ACC112 (cell line): Measurements from ENCODE around the gene CEP290.

Experiments used
- H2AFZ ChIP-seq: fragments of 200-600 bp; sonication (generic); one replicate; pipeline ENCODE4 v1.6.0; 2017; ENCODE audit warnings: antibody characterized with exemption, low read length; ENCODE audit not compliant: unreplicated experiment
- H3K27ac ChIP-seq: fragments of 200-600 bp; sonication (generic); 2 replicates; pipeline ENCODE4 v1.5.1; 2014; ENCODE audit warnings: low read depth, mild to moderate bottlenecking, antibody characterized with exemption, low read length, moderate library complexity
- H3K27me3 ChIP-seq: fragments of 200-600 bp; sonication (generic); 2 replicates; pipeline ENCODE4 v1.6.1; 2014; ENCODE audit warnings: mild to moderate bottlenecking, antibody characterized with exemption, low read length, moderate library complexity, mixed read lengths; ENCODE audit not compliant: insufficient read depth
- H3K36me3 ChIP-seq: fragments of 200-600 bp; sonication (generic); 2 replicates; pipeline ENCODE4 v1.6.1; 2016; ENCODE audit warnings: mild to moderate bottlenecking, antibody characterized with exemption, low read length, moderate library complexity, mixed read lengths; ENCODE audit not compliant: insufficient read depth
- H3K4me1 ChIP-seq: fragments of 200-600 bp; sonication (generic); one replicate; pipeline ENCODE4 v1.6.1; 2016; ENCODE audit warnings: low read length, mixed read lengths; ENCODE audit not compliant: insufficient read depth, unreplicated experiment, control insufficient read depth
- H3K4me3 ChIP-seq: fragments of 200-600 bp; sonication (generic); 2 replicates; pipeline ENCODE4 v1.5.1; 2014; ENCODE audit warnings: mild to moderate bottlenecking, low read depth, low read length
- H3K79me2 ChIP-seq: fragments of 200-600 bp; sonication (generic); one replicate; pipeline ENCODE4 v1.6.0; 2016; ENCODE audit warnings: low read length; ENCODE audit not compliant: control insufficient read depth, unreplicated experiment, insufficient read depth

Gene CEP290, protein sequence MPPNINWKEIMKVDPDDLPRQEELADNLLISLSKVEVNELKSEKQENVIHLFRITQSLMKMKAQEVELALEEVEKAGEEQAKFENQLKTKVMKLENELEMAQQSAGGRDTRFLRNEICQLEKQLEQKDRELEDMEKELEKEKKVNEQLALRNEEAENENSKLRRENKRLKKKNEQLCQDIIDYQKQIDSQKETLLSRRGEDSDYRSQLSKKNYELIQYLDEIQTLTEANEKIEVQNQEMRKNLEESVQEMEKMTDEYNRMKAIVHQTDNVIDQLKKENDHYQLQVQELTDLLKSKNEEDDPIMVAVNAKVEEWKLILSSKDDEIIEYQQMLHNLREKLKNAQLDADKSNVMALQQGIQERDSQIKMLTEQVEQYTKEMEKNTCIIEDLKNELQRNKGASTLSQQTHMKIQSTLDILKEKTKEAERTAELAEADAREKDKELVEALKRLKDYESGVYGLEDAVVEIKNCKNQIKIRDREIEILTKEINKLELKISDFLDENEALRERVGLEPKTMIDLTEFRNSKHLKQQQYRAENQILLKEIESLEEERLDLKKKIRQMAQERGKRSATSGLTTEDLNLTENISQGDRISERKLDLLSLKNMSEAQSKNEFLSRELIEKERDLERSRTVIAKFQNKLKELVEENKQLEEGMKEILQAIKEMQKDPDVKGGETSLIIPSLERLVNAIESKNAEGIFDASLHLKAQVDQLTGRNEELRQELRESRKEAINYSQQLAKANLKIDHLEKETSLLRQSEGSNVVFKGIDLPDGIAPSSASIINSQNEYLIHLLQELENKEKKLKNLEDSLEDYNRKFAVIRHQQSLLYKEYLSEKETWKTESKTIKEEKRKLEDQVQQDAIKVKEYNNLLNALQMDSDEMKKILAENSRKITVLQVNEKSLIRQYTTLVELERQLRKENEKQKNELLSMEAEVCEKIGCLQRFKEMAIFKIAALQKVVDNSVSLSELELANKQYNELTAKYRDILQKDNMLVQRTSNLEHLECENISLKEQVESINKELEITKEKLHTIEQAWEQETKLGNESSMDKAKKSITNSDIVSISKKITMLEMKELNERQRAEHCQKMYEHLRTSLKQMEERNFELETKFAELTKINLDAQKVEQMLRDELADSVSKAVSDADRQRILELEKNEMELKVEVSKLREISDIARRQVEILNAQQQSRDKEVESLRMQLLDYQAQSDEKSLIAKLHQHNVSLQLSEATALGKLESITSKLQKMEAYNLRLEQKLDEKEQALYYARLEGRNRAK (N-terminal part only)

DNA sequence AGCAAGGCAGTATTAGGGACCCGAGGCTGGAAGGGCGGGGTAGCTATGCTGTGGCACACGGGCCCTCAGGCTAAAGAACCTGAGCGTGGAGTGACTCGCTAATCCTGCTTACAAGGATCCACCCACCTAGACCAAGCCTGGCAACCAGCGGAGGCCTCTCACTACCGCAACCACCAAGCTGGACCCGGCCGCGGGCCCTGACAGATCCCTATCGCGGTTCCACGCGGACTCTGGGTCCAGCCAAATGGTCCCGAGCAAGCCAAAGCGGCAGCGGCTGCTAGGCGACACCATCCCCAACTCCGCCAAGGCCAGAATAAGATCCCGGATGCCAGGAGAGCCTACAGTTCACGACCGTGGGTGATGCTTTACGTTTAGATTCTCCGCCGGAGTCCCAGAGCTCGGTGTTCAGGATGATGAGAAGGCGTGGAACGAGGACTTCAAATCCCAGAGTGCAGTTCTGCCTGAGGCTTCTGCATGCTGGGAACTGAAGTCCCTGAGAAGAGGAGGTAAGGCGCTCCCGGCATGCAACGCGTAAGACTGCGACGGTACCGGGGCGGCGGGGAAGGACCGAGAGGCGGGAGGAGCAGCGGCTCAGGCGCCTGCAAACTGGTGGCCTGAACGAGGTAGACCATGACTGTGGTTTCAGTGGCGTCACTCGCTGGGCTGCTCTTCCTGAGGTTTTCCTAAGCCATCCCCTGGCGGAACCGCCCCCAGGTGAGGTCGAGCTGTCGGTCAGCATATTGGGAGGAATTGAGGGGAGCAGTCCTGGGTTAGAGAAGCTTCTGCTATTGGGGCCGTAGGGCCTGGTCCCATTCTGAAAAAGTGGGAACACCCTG is at the start of gene CEP290, which contains the start of gene TMTC3:
TSS of gene CEP290 (minus strand) at position 315 of the 836 bp plus-strand sequence. CDS start 781 bp downstream, outside the sequence.
TSS of gene TMTC3 (plus strand) at position 534 of the 836 bp plus-strand sequence. CDS start 6,009 bp downstream, outside the sequence.
- Histone ChIP-seq H2AFZ (peak within 1 kb of the TSS; percentile 98), H3K36me3 (peaks cover 23% of the 10 kb centered on the region), H3K4me1 (peaks cover 22% of the 10 kb centered on the region), H3K27me3 (no peaks in the 10 kb centered on the region), H3K27ac (peak within 1 kb of the TSS; percentile 68), H3K79me2 (peaks cover 43% of the 10 kb centered on the region), H3K4me3 (peak within 1 kb of the TSS; percentile 90)

- Histone ChIP-seq H3K4me1 (peaks cover 18% of the 10 kb centered on the region), H3K27me3 (no peaks in the 10 kb centered on the region), H3K36me3 (peaks cover 15% of the 10 kb centered on the region), H3K27ac (peak overlapping the region; percentile 33; the same call in 1 of the 2 replicates), H2AFZ (no peak overlapping the region), H3K79me2 (no peaks in the 10 kb centered on the region), H3K4me3 (no peak overlapping the region)
Observed at GRCh38 chr12:88188180-88188579, 46.3 kb upstream of the CEP290 start.

DNA sequence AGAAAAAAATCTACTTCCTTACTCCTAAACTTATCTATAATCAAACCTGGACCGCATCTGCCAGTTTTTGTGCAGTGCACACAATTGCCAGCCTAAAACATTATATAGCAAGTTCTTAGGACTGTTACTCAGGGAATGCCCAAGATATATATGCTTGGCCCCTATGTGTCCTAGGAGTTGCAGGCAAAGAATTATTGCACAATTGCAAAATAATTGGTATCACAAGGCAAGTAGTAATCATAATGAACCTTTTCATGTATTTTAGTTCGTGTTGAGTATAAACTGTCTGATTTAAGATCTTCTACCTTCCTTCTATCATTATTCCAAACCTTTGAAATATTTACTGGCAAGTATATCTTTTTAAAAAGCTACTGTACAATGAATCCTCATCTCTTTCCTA is 45.7 kb upstream of the CEP290 start:
- Histone ChIP-seq H3K27ac (peak overlapping the region; percentile 33; the same call in 1 of the 2 replicates), H3K4me1 (peaks cover 18% of the 10 kb centered on the region)

GRCh38 chr12:88185988-88186387 is 44.1 kb upstream of the CEP290 start:
- no peaks in the 10 kb centered on the region for H3K79me2 ChIP-seq
- peaks cover 18% of the 10 kb centered on the region for H3K4me1 ChIP-seq
- H3K4me3 ChIP-seq: no peak overlapping the region
- H3K27ac ChIP-seq: peak overlapping the region; percentile 61
- no peak overlapping the region for H2AFZ ChIP-seq
- peaks cover 19% of the 10 kb centered on the region for H3K36me3 ChIP-seq
- H3K27me3 ChIP-seq: no peaks in the 10 kb centered on the region

More for the DNA sequence above, 45.7 kb upstream of the CEP290 start:
- H3K4me3 ChIP-seq: no peak overlapping the region
- H3K36me3 ChIP-seq: peaks cover 15% of the 10 kb centered on the region
- H3K79me2 ChIP-seq: no peaks in the 10 kb centered on the region
- H2AFZ ChIP-seq: no peak overlapping the region
- H3K27me3 ChIP-seq: no peaks in the 10 kb centered on the region

DNA sequence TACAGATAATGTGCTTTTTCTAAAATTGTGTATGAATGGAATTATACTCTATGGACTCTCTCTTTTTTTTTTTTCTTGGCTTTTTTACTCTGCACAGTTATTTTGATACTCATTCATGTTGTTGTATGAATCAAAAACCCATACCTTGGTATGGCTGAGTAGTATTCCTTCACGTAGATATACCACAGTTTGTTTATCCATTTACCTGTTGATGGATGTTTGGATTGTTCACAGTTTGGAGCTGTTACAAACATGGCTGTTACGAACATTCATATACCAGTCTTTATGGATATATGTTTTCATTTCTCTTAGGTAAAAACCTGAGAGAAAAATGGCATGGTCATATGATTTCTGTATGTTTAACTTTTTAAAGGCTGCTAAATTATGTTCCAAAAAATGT is 43.4 kb upstream of the CEP290 start:
- Histone ChIP-seq H3K79me2 (no peaks in the 10 kb centered on the region), H3K36me3 (peaks cover 21% of the 10 kb centered on the region), H3K27me3 (no peaks in the 10 kb centered on the region), H3K27ac (peak overlapping the region; percentile 61; the same call in 1 of the 2 replicates), H3K4me3 (no peak overlapping the region), H3K4me1 (peaks cover 18% of the 10 kb centered on the region), H2AFZ (no peak overlapping the region)

DNA sequence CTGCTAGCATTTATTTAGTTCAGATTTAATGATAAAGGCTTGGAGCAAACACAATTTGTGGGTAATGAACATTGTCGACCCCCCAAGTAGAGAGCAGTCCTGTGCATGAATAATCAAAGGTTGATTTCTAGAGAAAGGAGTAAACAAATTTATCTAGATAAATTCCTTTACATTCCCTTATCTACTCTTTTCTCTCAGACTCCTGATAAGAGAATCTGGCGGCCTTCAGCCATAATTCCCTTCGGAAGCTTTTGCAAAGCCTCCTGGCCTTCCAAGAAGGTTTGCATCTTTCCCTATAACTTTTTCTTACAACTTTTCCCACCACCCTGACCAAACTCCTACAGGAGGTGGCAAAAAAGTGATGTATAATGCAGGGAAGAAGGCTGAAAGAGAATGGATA is 42.3 kb upstream of the CEP290 start:
- no peak overlapping the region for H3K4me3 ChIP-seq
- no peaks in the 10 kb centered on the region for H3K79me2 ChIP-seq
- H3K4me1 ChIP-seq: peaks cover 18% of the 10 kb centered on the region
- no peak overlapping the region for H3K27ac ChIP-seq
- H3K36me3 ChIP-seq: peaks cover 23% of the 10 kb centered on the region
- H3K27me3 ChIP-seq: no peaks in the 10 kb centered on the region
- no peak overlapping the region for H2AFZ ChIP-seq

GRCh38 chr12:88182416-88182815 is 40.5 kb upstream of the CEP290 start:
- peaks cover 23% of the 10 kb centered on the region for H3K36me3 ChIP-seq
- H3K79me2 ChIP-seq: no peaks in the 10 kb centered on the region

GRCh38 chr12:88181881-88182280 is 40.0 kb upstream of the CEP290 start:
- peaks cover 23% of the 10 kb centered on the region for H3K36me3 ChIP-seq
- H3K27me3 ChIP-seq: no peaks in the 10 kb centered on the region
- H3K4me1 ChIP-seq: peaks cover 5% of the 10 kb centered on the region
- no peaks in the 10 kb centered on the region for H3K79me2 ChIP-seq
- no peak overlapping the region for H3K4me3 ChIP-seq
- H3K27ac ChIP-seq: no peak overlapping the region
- H2AFZ ChIP-seq: no peak overlapping the region

More at GRCh38 chr12:88182416-88182815, 40.5 kb upstream of the CEP290 start:
- Histone ChIP-seq H3K27me3 (no peaks in the 10 kb centered on the region), H3K27ac (no peak overlapping the region), H2AFZ (no peak overlapping the region), H3K4me3 (no peak overlapping the region), H3K4me1 (peaks cover 6% of the 10 kb centered on the region)

- H3K27ac ChIP-seq: no peak overlapping the region
- peaks cover 34% of the 10 kb centered on the region for H3K36me3 ChIP-seq
Observed at GRCh38 chr12:88179436-88180014, 37.6 kb upstream of the CEP290 start.

More at GRCh38 chr12:88179436-88180014, 37.6 kb upstream of the CEP290 start:
- H3K79me2 ChIP-seq: no peaks in the 10 kb centered on the region
- H3K27me3 ChIP-seq: no peaks in the 10 kb centered on the region
- H3K4me1 ChIP-seq: no peaks in the 10 kb centered on the region
- H2AFZ ChIP-seq: no peak overlapping the region
- no peak overlapping the region for H3K4me3 ChIP-seq
